K562 (cell line): ENCODE results near the gene TRIM62.

Experiments
- BACH1 ChIP-seq: fragments of 200-800 bp; sonication (Bioruptor generic); IDR thresholded peaks from 2 replicates; pipeline ENCODE4 v1.6.1; 2016; ENCODE audit warnings: missing genetic modification characterization, missing compliant biosample characterization
- CTCF ChIP-seq, 3 experiments: IDR thresholded peaks in 2 of 3; conservative IDR thresholded peaks in 1 of 3; 2 replicates each; pipeline ENCODE4 v1.5.1; 2011 to 2012; ENCODE audit warnings: low read length in 3 of 3, mild to moderate bottlenecking in 3 of 3, control low read depth in 2 of 3, improper control_type of control experiment in 1 of 3, inconsistent platforms in 1 of 3, low read depth in 1 of 3, mixed read lengths in 1 of 3, moderate library complexity in 1 of 3; ENCODE audit not compliant: insufficient read depth in 2 of 3
- EZH2 ChIP-seq: IDR thresholded peaks from 2 replicates; pipeline ENCODE4 v1.6.1; 2012; ENCODE audit warnings: low read depth, mild to moderate bottlenecking, inconsistent platforms, low read length, borderline replicate concordance
- POLR2A ChIP-seq: fragments of 450-650 bp; conservative IDR thresholded peaks from 2 replicates; pipeline ENCODE4 v1.6.1; 2016
- YY1 ChIP-seq, 3 experiments: IDR thresholded peaks; 2 replicates each; pipeline ENCODE4 v1.6.1; 2011; ENCODE audit warnings: low read length in 2 of 3, mild to moderate bottlenecking in 2 of 3, moderate library complexity in 2 of 3, borderline replicate concordance in 1 of 3, control low read depth in 1 of 3, low read depth in 1 of 3; ENCODE audit not compliant: insufficient read depth in 3 of 3, insufficient replicate concordance in 2 of 3, control insufficient read depth in 1 of 3, insufficient read length in 1 of 3; ENCODE audit errors: extremely low read depth in 1 of 3
- ZBTB8A ChIP-seq: fragments of 450-650 bp; IDR thresholded peaks from 2 replicates; pipeline ENCODE4 v1.6.1; 2018; ENCODE audit warnings: mild to moderate bottlenecking, moderate library complexity; ENCODE audit not compliant: partially characterized antibody
- ZFX ChIP-seq: sonication (generic); formaldehyde crosslinking; IDR thresholded peaks from 2 replicates; pipeline ENCODE4 v1.8.0; 2022; ENCODE audit warnings: mild to moderate bottlenecking, missing genetic modification reagents, moderate library complexity

- no peak for TF ChIP-seq CTCF (IDR thresholded peaks at IDR 0.05 in 2 of 3, conservative IDR thresholded peaks at IDR 0.05 in 1 of 3; ENCODE audit: insufficient read depth in 2 of 3, low read depth in 1 of 3, low read length in 3 of 3)
- TF ChIP-seq BACH1 (tag) = no peak
- no peak for TF ChIP-seq POLR2A
- TF ChIP-seq ZFX (CRISPR knock-in tag) = no peak
- no peak for TF ChIP-seq EZH2
- no peak for TF ChIP-seq YY1 (IDR thresholded peaks at IDR 0.05; ENCODE audit: borderline replicate concordance in 1 of 3, control insufficient read depth in 1 of 3, extremely low read depth in 1 of 3, insufficient read depth in 3 of 3, insufficient read length in 1 of 3, insufficient replicate concordance in 2 of 3, low read depth in 1 of 3, low read length in 2 of 3)
- TF ChIP-seq ZBTB8A = no peak
Measured at GRCh38 chr1:33178836-33179439, 2.9 kb downstream of the TRIM62 start.
